OCI-LY1 (cell line): Measurements from ENCODE around the gene ST3GAL4.
A peak's percentile ranks its signal among the peaks of the same experiment; 100 is the strongest.

Experiments used
- H2AFZ ChIP-seq: fragments of 200-600 bp; sonication (generic), shearing (Covaris generic); 2 replicates; pipeline ENCODE4 v1.6.0; 2014; ENCODE audit warnings: antibody characterized with exemption, mild to moderate bottlenecking, low read length
- H3F3A ChIP-seq: fragments of 200-600 bp; sonication (generic), shearing (Covaris generic); 2 replicates; pipeline ENCODE4 v1.6.0; 2014; ENCODE audit warnings: mild to moderate bottlenecking, antibody characterized with exemption, low read length, moderate library complexity; ENCODE audit not compliant: insufficient read depth
- H3K27ac ChIP-seq: fragments of 200-600 bp; sonication (generic); 2 replicates; pipeline ENCODE4 v1.5.1; 2014; ENCODE audit warnings: low read length, mixed run types, mild to moderate bottlenecking, low read depth; ENCODE audit not compliant: poor library complexity, severe bottlenecking
- H3K27me3 ChIP-seq: fragments of 200-600 bp; sonication (generic); 2 replicates; pipeline ENCODE4 v1.6.0; 2014; ENCODE audit warnings: antibody characterized with exemption, mild to moderate bottlenecking, low read length, moderate library complexity; ENCODE audit not compliant: insufficient read depth
- H3K36me3 ChIP-seq: fragments of 200-600 bp; sonication (generic); 2 replicates; pipeline ENCODE4 v1.6.1; 2014; ENCODE audit warnings: mild to moderate bottlenecking, antibody characterized with exemption, low read length, moderate library complexity, mixed read lengths; ENCODE audit not compliant: insufficient read depth
- H3K4me1 ChIP-seq: fragments of 200-600 bp; sonication (generic); 2 replicates; pipeline ENCODE4 v1.5.1; 2014; ENCODE audit warnings: mild to moderate bottlenecking, low read length, moderate library complexity; ENCODE audit not compliant: insufficient read depth, severe bottlenecking
- H3K4me2 ChIP-seq: fragments of 200-600 bp; sonication (generic), shearing (Covaris generic); 2 replicates; pipeline ENCODE4 v1.6.1; 2014; ENCODE audit warnings: low read length
- H3K4me3 ChIP-seq: fragments of 200-600 bp; sonication (generic); 2 replicates; pipeline ENCODE4 v1.5.1; 2014; ENCODE audit warnings: low read length, low read depth, mild to moderate bottlenecking, mixed read lengths; ENCODE audit not compliant: poor library complexity, severe bottlenecking
- H3K79me2 ChIP-seq: fragments of 200-600 bp; shearing (Covaris generic); 2 replicates; pipeline ENCODE4 v1.6.1; 2016; ENCODE audit warnings: mixed run types, low read length, mixed read lengths; ENCODE audit not compliant: insufficient read depth
- H3K9ac ChIP-seq: fragments of 200-600 bp; sonication (generic), shearing (Covaris generic); 2 replicates; pipeline ENCODE4 v1.6.1; 2014; ENCODE audit warnings: mild to moderate bottlenecking, low read length, mixed read lengths
- H3K9me2 ChIP-seq: fragments of 200-600 bp; sonication (generic), shearing (Covaris generic); 2 replicates; pipeline ENCODE4 v1.6.1; 2014; ENCODE audit warnings: low read depth, mild to moderate bottlenecking, low read length, mixed read lengths
- H3K9me3 ChIP-seq: fragments of 200-600 bp; shearing (Covaris generic); 2 replicates; pipeline ENCODE4 v1.6.1; 2014; ENCODE audit warnings: low read length, mixed read lengths
- H4K20me1 ChIP-seq: fragments of 200-600 bp; sonication (generic), shearing (Covaris generic); 2 replicates; pipeline ENCODE4 v1.6.0; 2016; ENCODE audit warnings: mild to moderate bottlenecking, low read length; ENCODE audit not compliant: insufficient read depth
- EZH2 ChIP-seq: fragments of 200-600 bp; sonication (generic), shearing (Covaris generic); IDR thresholded peaks from 2 replicates; pipeline ENCODE4 v1.8.0; 2017; ENCODE audit warnings: borderline replicate concordance, mixed run types, mild to moderate bottlenecking, antibody characterized with exemption, low read length, moderate library complexity, mixed read lengths
- TF ChIP-seq, protein P1 (sequence below): fragments of 200-600 bp; sonication (generic), shearing (Covaris generic); IDR thresholded peaks from 2 replicates; pipeline ENCODE4 v1.5.1; 2017; ENCODE audit warnings: mild to moderate bottlenecking, antibody characterized with exemption, low read length, moderate library complexity, mixed read lengths

Gene ST3GAL4

DNA sequence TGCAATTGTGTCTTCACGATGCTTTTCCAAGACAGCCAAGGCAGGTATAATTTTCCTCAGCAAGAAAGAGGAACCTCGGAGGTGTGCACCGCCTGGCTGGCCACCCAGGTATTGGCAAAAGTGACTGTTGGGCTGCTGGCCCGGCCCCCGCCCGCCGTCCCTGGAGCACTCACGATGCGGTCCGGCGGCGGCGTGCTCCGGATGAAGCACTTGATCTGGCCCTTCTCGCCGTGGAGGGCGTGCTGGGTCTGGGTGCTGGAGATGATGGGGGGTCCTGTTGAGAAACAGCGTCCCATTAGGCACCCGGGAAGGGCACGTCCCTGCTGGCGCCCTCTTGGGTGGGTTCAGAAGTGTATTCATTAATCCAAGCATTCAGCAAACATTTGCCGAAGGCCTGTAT lies 84.8 kb downstream of the ST3GAL4 start:
- Histone ChIP-seq H3K27ac (no peak overlapping the region), H4K20me1 (no peaks in the 10 kb centered on the region), H3K27me3 (no peaks in the 10 kb centered on the region), H3K9ac (no peak overlapping the region), H3F3A (no peaks in the 10 kb centered on the region), H3K4me1 (no peaks in the 10 kb centered on the region), H3K4me3 (no peak overlapping the region), H2AFZ (no peak overlapping the region), H3K4me2 (no peak overlapping the region), H3K9me2 (no peaks in the 10 kb centered on the region), H3K9me3 (no peaks in the 10 kb centered on the region), H3K36me3 (no peaks in the 10 kb centered on the region), H3K79me2 (no peaks in the 10 kb centered on the region)
- no peak for TF ChIP-seq EZH2
- TF ChIP-seq, protein P1, sequence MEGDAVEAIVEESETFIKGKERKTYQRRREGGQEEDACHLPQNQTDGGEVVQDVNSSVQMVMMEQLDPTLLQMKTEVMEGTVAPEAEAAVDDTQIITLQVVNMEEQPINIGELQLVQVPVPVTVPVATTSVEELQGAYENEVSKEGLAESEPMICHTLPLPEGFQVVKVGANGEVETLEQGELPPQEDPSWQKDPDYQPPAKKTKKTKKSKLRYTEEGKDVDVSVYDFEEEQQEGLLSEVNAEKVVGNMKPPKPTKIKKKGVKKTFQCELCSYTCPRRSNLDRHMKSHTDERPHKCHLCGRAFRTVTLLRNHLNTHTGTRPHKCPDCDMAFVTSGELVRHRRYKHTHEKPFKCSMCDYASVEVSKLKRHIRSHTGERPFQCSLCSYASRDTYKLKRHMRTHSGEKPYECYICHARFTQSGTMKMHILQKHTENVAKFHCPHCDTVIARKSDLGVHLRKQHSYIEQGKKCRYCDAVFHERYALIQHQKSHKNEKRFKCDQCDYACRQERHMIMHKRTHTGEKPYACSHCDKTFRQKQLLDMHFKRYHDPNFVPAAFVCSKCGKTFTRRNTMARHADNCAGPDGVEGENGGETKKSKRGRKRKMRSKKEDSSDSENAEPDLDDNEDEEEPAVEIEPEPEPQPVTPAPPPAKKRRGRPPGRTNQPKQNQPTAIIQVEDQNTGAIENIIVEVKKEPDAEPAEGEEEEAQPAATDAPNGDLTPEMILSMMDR: no peak

GRCh38 chr11:126440792-126441514 lies 85.5 kb downstream of the ST3GAL4 start:
- no peaks in the 10 kb centered on the region for H3K27me3 ChIP-seq
- H3K79me2 ChIP-seq: no peaks in the 10 kb centered on the region
- H4K20me1 ChIP-seq: no peaks in the 10 kb centered on the region
- no peaks in the 10 kb centered on the region for H3K36me3 ChIP-seq
- H3K9me2 ChIP-seq: no peaks in the 10 kb centered on the region
- no peak overlapping the region for H2AFZ ChIP-seq
- TF ChIP-seq EZH2: no peak
- TF ChIP-seq, protein P1: peak; percentile 79
- H3K9ac ChIP-seq: no peak overlapping the region
- no peak overlapping the region for H3K4me3 ChIP-seq
- H3K4me1 ChIP-seq: no peaks in the 10 kb centered on the region
- H3F3A ChIP-seq: no peaks in the 10 kb centered on the region
- H3K27ac ChIP-seq: no peak overlapping the region
- H3K4me2 ChIP-seq: no peak overlapping the region
- H3K9me3 ChIP-seq: no peaks in the 10 kb centered on the region

GRCh38 chr11:126443120-126443519 lies 87.6 kb downstream of the ST3GAL4 start:
- no peaks in the 10 kb centered on the region for H3K9me3 ChIP-seq
- H2AFZ ChIP-seq: no peak overlapping the region
- H3K27ac ChIP-seq: no peak overlapping the region
- H3K4me2 ChIP-seq: no peak overlapping the region
- no peak overlapping the region for H3K9ac ChIP-seq
- H3K27me3 ChIP-seq: no peaks in the 10 kb centered on the region
- H3K4me3 ChIP-seq: no peak overlapping the region
- no peaks in the 10 kb centered on the region for H3K9me2 ChIP-seq
- no peaks in the 10 kb centered on the region for H3K79me2 ChIP-seq
- no peaks in the 10 kb centered on the region for H4K20me1 ChIP-seq
- TF ChIP-seq, protein P1: no peak
- TF ChIP-seq EZH2: no peak
- H3K36me3 ChIP-seq: no peaks in the 10 kb centered on the region
- no peaks in the 10 kb centered on the region for H3K4me1 ChIP-seq
- no peaks in the 10 kb centered on the region for H3F3A ChIP-seq
